PFSK-1 (cell line): ENCODE measurements around the gene TNFRSF21.

Source experiments
- FOXP2 ChIP-seq: optimal IDR thresholded peaks from 2 replicates; pipeline ENCODE3; 2011; ENCODE audit warnings: borderline replicate concordance, control low read depth, inconsistent platforms; ENCODE audit not compliant: insufficient read depth; ENCODE audit errors: extremely low read length, extremely low read depth
- POLR2AphosphoS5 ChIP-seq: IDR thresholded peaks from 2 replicates; pipeline ENCODE4 v1.6.1; 2012; ENCODE audit warnings: low read depth, mild to moderate bottlenecking, control low read depth, low read length, moderate library complexity
- REST ChIP-seq, 2 experiments: IDR thresholded peaks; 2 replicates each; pipeline versions ENCODE4 v1.6.1 to v1.8.0; 2011 to 2012; ENCODE audit warnings: low read depth in 2 of 2, low read length in 2 of 2, control low read depth in 1 of 2, inconsistent platforms in 1 of 2, mild to moderate bottlenecking in 1 of 2, moderate library complexity in 1 of 2; ENCODE audit not compliant: insufficient read depth in 1 of 2
- TAF1 ChIP-seq: IDR thresholded peaks from 2 replicates; pipeline ENCODE4 v1.6.1; 2012; ENCODE audit warnings: low read length, control low read depth, borderline replicate concordance; ENCODE audit not compliant: insufficient read depth

- TF ChIP-seq POLR2AphosphoS5, result no peak
- TF ChIP-seq FOXP2, result no peak
- TF ChIP-seq TAF1, result no peak
- no peak for TF ChIP-seq REST (IDR thresholded peaks at IDR 0.05; ENCODE audit: insufficient read depth in 1 of 2, low read depth in 2 of 2, low read length in 2 of 2)
These were observed 13.6 kb upstream of the TNFRSF21 start for GRCh38 chr6:47323321-47323720.
